Measurements from ENCODE around the gene OR4E1. TPM values are rescaled to one million over a fixed set of nuclear protein-coding genes. Genes with fewer than 3 reads are reported as not detected.
"Not testable (repeated sequence)": the region's sequence is repeated elsewhere in the genome, so short reads cannot be mapped to it uniquely, and the experiment has no call there.

Gene OR4E1
- total and polyA plus RNA-seq, 10 donors = not detected

GRCh38 chr14:21634840-21635239, 38.8 kb downstream of the OR4E1 start, which contains the start of gene OR10G2:
Gene OR10G2, minus strand, starts transcription at chr14:21634940. Its CDS starts 98 bp downstream, at chr14:21634842.
- Histone ChIP-seq H3K4me1 (no peaks in the 10 kb centered on the region), H3K36me3 (no peaks in the 10 kb centered on the region), H3K27me3 (replicated peaks in 1 of 7) (peaks cover 0 to 6% (median 0%) of the 10 kb centered on the region in 7 donors), H3K4me3 (no peak within 1 kb of the TSS), H3K9me3 (peaks cover 0 to 5% (median 0%) of the 10 kb centered on the region in 8 donors), H3K27ac (no peak within 1 kb of the TSS)
- no peak for TF ChIP-seq POLR2A (IDR thresholded peaks at IDR 0.05)
- intact Hi-C loops (cut with DNase I; ENCODE audit: low total_unique reads) = no loop called here
- no peak for DNase-seq
- WGBS, 5 donors = 69 to 85% (median 78%) methylated on average over 4 of the region's 4 CpGs

- H3K36me3 ChIP-seq = no peaks in the 10 kb centered on the region
- H3K4me1 ChIP-seq = no peaks in the 10 kb centered on the region
- WGBS, 5 donors = 28 to 66% (median 58%) methylated on average over 3 of the region's 3 CpGs
- H3K4me3 ChIP-seq = no peak overlapping the region
- no peak overlapping the region for H3K27ac ChIP-seq
- H3K9me3 ChIP-seq = peaks cover 0 to 5% (median 0%) of the 10 kb centered on the region in 8 donors
- intact Hi-C loops (cut with DNase I; ENCODE audit: low total_unique reads) = no loop called here
- H3K27me3 ChIP-seq (replicated peaks in 1 of 7) = peaks cover 0 to 13% (median 0%) of the 10 kb centered on the region in 7 donors
- no peak for DNase-seq
- TF ChIP-seq POLR2AphosphoS5 (IDR thresholded peaks at IDR 0.05) (no peak), CTCF (IDR thresholded peaks at IDR 0.05 in 8 of 11, conservative IDR thresholded peaks at IDR 0.05 in 3 of 11) (no peak), POLR2A (IDR thresholded peaks at IDR 0.05) (no peak)
Observed at GRCh38 chr14:21631084-21631483, 42.5 kb downstream of the OR4E1 start.

- H3K4me1 ChIP-seq; H3K4me3 ChIP-seq; intact Hi-C loops (cut with DNase I; ENCODE audit: low total_unique reads); DNase-seq; H3K36me3 ChIP-seq; H3K9me3 ChIP-seq; H3K27ac ChIP-seq: not testable (repeated sequence)
- 92 to 100% (median 96%) methylated on average over 1 of the region's 1 CpG for WGBS, 5 donors
- peaks cover 0 to 18% (median 0%) of the 10 kb centered on the region in 7 donors for H3K27me3 ChIP-seq (replicated peaks in 1 of 7)
Observed at GRCh38 chr14:21630503-21630902, 43.1 kb downstream of the OR4E1 start.

- no peak overlapping the region for H3K27ac ChIP-seq
- no peaks in the 10 kb centered on the region for H3K36me3 ChIP-seq
- DNase-seq = no peak
- no peaks in the 10 kb centered on the region for H3K4me1 ChIP-seq
- H3K27me3 ChIP-seq (replicated peaks in 1 of 7) = peaks cover 0 to 11% (median 0%) of the 10 kb centered on the region in 7 donors
- TF ChIP-seq POLR2A (IDR thresholded peaks at IDR 0.05) = no peak
- TF ChIP-seq POLR2AphosphoS5 (IDR thresholded peaks at IDR 0.05) = no peak
- TF ChIP-seq CTCF (IDR thresholded peaks at IDR 0.05 in 8 of 11, conservative IDR thresholded peaks at IDR 0.05 in 3 of 11) = no peak
- intact Hi-C loops (cut with DNase I; ENCODE audit: low total_unique reads) = no loop called here
- peaks cover 0 to 5% (median 0%) of the 10 kb centered on the region in 8 donors for H3K9me3 ChIP-seq
- no peak overlapping the region for H3K4me3 ChIP-seq
- WGBS, 5 donors = 61 to 80% (median 73%) methylated on average over 3 of the region's 3 CpGs
Observed at GRCh38 chr14:21626491-21627230, 47.0 kb downstream of the OR4E1 start.

Small RNA genes within 50 kb of the gene (small RNA-seq; reads per million reads assigned to genes)
- 0 reads per million in 4 donors for gene AC243972.3

Other genes with a start within 250 kb of the OR4E1 start
- 10 to 100 TPM; 83.9 to 99.4 (median 90.8) TPM for gene CHD8, start 217.7 kb downstream of the OR4E1 start, total RNA-seq
- 10 to 100 TPM; 23.8 to 38.2 (median 30.5) TPM for gene CHD8, start 217.7 kb downstream of the OR4E1 start, polyA plus RNA-seq
- gene RAB2B, start 196.9 kb downstream of the OR4E1 start, total RNA-seq = 10 to 100 TPM; 21.5 to 34.2 (median 29.3) TPM
- 10 to 100 TPM in 2 of 3 donors, 1 to 10 TPM in 1; 7.2 to 19.9 (median 12.2) TPM for gene RAB2B, start 196.9 kb downstream of the OR4E1 start, polyA plus RNA-seq
- gene TOX4, start 196.6 kb downstream of the OR4E1 start, total RNA-seq = 10 to 100 TPM; 45.7 to 70.8 (median 65.1) TPM
- gene TOX4, start 196.6 kb downstream of the OR4E1 start, polyA plus RNA-seq = 10 to 100 TPM in 2 of 3 donors, 1 to 10 TPM in 1; 9.9 to 17.5 (median 12.1) TPM
- 10 to 100 TPM; 52.0 to 88.7 (median 64.8) TPM for gene METTL3, start 162.5 kb downstream of the OR4E1 start, total RNA-seq
- 10 to 100 TPM; 46.2 to 61.1 (median 47.7) TPM for gene METTL3, start 162.5 kb downstream of the OR4E1 start, polyA plus RNA-seq
- 1 to 10 TPM; 2.7 to 6.7 (median 4.6) TPM for gene SALL2, start 147.5 kb downstream of the OR4E1 start, total RNA-seq
- 1 to 10 TPM in 1 of 3 donors, under 1 TPM in 2; 0.76 to 1.1 (median 0.93) TPM for gene SALL2, start 147.5 kb downstream of the OR4E1 start, polyA plus RNA-seq
- gene OR10G3, start 93.7 kb downstream of the OR4E1 start, total RNA-seq = not detected
- gene OR10G3, start 93.7 kb downstream of the OR4E1 start, polyA plus RNA-seq = under 1 TPM in 1 of 3 donors, not detected in 2; 0.06 TPM
- gene OR10G2, start 38.9 kb downstream of the OR4E1 start, total RNA-seq = not detected
- gene OR10G2, start 38.9 kb downstream of the OR4E1 start, polyA plus RNA-seq = not detected
- not detected for gene OR4E2, start 20.0 kb downstream of the OR4E1 start, total RNA-seq
- gene OR4E2, start 20.0 kb downstream of the OR4E1 start, polyA plus RNA-seq = not detected

Data from spleen (tissue), 11 donors.